PC-3 (cell line): ENCODE measurements around the gene MS4A12.
"Not testable (repeated sequence)": the region's sequence is repeated elsewhere in the genome, so short reads cannot be mapped to it uniquely, and the experiment has no call there.

Experiments used
- EZH2 ChIP-seq: fragments of 300-600 bp; sonication (generic); IDR thresholded peaks from one replicate; pipeline ENCODE4 v1.6.1; 2017; ENCODE audit warnings: antibody characterized with exemption, mild to moderate bottlenecking, low read length; ENCODE audit not compliant: unreplicated experiment
- EZH2phosphoT487 ChIP-seq: fragments of 300-600 bp; sonication (generic); IDR thresholded peaks from 2 replicates; pipeline ENCODE4 v1.6.1; 2018; ENCODE audit warnings: mild to moderate bottlenecking, antibody characterized with exemption, low read length, borderline replicate concordance
- TF ChIP-seq, protein P1 (sequence below): fragments of 300-600 bp; sonication (generic); conservative IDR thresholded peaks from 2 replicates; pipeline ENCODE4 v1.5.1; 2017; ENCODE audit warnings: antibody characterized with exemption, low read depth, mild to moderate bottlenecking, low read length

DNA sequence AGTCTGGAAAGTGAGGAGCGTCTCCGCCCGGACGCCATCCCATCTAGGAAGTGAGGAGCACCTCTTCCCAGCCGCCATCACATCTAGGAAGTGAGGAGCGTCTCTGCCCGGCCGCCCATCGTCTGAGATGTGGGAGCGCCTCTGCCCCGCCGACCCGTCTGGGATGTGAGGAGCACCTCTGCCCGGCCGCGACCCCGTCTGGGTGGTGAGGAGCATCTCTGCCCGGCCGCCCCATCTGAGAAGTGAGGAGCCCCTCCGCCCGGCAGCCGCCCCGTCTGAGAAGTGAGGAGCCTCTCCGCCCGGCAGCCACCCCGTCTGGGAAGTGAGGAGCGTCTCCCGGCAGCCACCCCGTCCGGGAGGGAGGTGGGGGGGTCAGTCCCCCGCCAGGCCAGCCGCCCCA is 41.4 kb upstream of the MS4A12 start:
- TF ChIP-seq, protein P1, sequence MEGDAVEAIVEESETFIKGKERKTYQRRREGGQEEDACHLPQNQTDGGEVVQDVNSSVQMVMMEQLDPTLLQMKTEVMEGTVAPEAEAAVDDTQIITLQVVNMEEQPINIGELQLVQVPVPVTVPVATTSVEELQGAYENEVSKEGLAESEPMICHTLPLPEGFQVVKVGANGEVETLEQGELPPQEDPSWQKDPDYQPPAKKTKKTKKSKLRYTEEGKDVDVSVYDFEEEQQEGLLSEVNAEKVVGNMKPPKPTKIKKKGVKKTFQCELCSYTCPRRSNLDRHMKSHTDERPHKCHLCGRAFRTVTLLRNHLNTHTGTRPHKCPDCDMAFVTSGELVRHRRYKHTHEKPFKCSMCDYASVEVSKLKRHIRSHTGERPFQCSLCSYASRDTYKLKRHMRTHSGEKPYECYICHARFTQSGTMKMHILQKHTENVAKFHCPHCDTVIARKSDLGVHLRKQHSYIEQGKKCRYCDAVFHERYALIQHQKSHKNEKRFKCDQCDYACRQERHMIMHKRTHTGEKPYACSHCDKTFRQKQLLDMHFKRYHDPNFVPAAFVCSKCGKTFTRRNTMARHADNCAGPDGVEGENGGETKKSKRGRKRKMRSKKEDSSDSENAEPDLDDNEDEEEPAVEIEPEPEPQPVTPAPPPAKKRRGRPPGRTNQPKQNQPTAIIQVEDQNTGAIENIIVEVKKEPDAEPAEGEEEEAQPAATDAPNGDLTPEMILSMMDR, result not testable (repeated sequence)
- TF ChIP-seq EZH2, EZH2phosphoT487: not testable (repeated sequence)
